ENCODE data around the gene SH3BP5. TPM values are rescaled to one million over a fixed set of nuclear protein-coding genes. Genes with fewer than 3 reads are reported as not detected.

The SH3BP5 gene
- total RNA-seq, 1 experiment from 2014 or later: 13.9 TPM

DNA sequence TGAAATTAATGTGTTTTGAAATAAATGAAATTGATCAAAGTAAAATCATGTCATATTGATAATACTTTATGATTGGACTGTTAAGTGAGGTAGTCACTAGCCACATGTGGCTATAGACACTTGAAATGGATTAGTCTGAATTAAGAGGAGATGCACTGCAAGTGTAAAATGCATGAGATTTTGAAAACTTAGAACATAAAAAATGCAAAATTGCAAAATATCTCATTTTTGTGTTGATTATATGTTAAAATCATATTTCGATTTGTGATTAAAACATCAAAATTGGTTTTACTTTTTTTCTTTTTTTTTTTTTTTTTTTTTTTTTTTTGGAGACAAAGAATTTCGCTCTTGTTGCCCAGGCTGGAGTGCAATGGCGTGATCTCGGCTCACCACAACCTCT is 103.1 kb downstream of the SH3BP5 start (continued):
- TF ChIP-seq, protein P1, sequence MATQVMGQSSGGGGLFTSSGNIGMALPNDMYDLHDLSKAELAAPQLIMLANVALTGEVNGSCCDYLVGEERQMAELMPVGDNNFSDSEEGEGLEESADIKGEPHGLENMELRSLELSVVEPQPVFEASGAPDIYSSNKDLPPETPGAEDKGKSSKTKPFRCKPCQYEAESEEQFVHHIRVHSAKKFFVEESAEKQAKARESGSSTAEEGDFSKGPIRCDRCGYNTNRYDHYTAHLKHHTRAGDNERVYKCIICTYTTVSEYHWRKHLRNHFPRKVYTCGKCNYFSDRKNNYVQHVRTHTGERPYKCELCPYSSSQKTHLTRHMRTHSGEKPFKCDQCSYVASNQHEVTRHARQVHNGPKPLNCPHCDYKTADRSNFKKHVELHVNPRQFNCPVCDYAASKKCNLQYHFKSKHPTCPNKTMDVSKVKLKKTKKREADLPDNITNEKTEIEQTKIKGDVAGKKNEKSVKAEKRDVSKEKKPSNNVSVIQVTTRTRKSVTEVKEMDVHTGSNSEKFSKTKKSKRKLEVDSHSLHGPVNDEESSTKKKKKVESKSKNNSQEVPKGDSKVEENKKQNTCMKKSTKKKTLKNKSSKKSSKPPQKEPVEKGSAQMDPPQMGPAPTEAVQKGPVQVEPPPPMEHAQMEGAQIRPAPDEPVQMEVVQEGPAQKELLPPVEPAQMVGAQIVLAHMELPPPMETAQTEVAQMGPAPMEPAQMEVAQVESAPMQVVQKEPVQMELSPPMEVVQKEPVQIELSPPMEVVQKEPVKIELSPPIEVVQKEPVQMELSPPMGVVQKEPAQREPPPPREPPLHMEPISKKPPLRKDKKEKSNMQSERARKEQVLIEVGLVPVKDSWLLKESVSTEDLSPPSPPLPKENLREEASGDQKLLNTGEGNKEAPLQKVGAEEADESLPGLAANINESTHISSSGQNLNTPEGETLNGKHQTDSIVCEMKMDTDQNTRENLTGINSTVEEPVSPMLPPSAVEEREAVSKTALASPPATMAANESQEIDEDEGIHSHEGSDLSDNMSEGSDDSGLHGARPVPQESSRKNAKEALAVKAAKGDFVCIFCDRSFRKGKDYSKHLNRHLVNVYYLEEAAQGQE (IDR thresholded peaks at IDR 0.05; ENCODE audit: low read depth): no peak
- TF ChIP-seq TCF7L2 (IDR thresholded peaks at IDR 0.05; ENCODE audit: borderline replicate concordance, extremely low read depth, insufficient read depth, insufficient read length): no peak

DNA sequence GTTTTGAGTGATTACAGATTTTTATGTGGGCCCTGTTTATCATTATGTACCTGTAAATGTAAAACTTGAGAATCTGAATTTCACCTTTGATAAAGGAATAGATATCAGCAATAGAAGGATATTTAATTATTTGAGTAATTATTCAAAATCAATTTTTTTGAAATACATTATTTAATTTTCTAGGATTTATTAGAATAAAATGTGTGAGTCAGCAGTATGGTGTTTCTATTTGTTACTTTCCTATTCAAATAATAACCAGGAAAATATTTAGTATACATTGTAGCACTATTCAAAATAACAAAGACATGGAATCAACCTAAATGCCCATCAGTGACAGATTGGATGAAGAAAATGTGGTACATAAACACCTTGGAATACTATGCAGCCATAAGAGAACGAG is 104.2 kb downstream of the SH3BP5 start:
- no peak overlapping the region for H2AFZ ChIP-seq (ENCODE audit: low read depth, low read length, poor library complexity, severe bottlenecking)
- ChIA-PET POLR2A (no interaction called here), CTCF (interaction anchor here (1.0 kb wide), 1 partner anchor 11 kb away, joined by 3 read pairs; no protein-coding TSS in a partner anchor), RAD21 (ENCODE audit: low non-redundant PET in 1 of 2, low total read pairs in 2 of 2, uncharacterized antibody in 2 of 2, unreplicated experiment in 2 of 2) (no interaction called here)
- H3K9ac ChIP-seq (ENCODE audit: low read length): no peak overlapping the region
- H3K9me3 ChIP-seq (ENCODE audit: control insufficient read depth in 1 of 2, insufficient read depth in 1 of 2, low read depth in 1 of 2, low read length in 2 of 2): no peaks in the 10 kb centered on the region
- no peaks in the 10 kb centered on the region for H3K79me2 ChIP-seq (ENCODE audit: insufficient read depth, low read length)
- no peaks in the 10 kb centered on the region for H3K9me2 ChIP-seq (ENCODE audit: insufficient read depth)
- intact Hi-C loops (cut with micrococcal nuclease): no loop called here
- no peak overlapping the region for H3K4me3 ChIP-seq (replicated peaks in 1 of 2; ENCODE audit: low read depth in 1 of 2, low read length in 2 of 2)
- DNase-seq (ENCODE audit: low read depth, low spot score) (no peak), ATAC-seq (no peak)
- no peaks in the 10 kb centered on the region for H3K27me3 ChIP-seq (ENCODE audit: insufficient read depth, low read length)
- H3K4me2 ChIP-seq (ENCODE audit: low read length): no peak overlapping the region
- H4K20me1 ChIP-seq (ENCODE audit: insufficient read depth): no peaks in the 10 kb centered on the region
- no peak overlapping the region for H3K27ac ChIP-seq (ENCODE audit: low read depth, low read length)
- peaks cover 18 to 33% of the 10 kb centered on the region in 2 experiments; a peak in 3 of 4 replicates for H3K36me3 ChIP-seq (ENCODE audit: control insufficient read depth in 1 of 2, insufficient read depth in 2 of 2, low read length in 2 of 2)
- H3K4me1 ChIP-seq (ENCODE audit: control insufficient read depth in 1 of 2, insufficient read depth in 2 of 2, low read length in 2 of 2): no peaks in the 10 kb centered on the region
- BruUV-seq (replicated peaks): no TSS peak
- TF ChIP-seq EGR1 (IDR thresholded peaks at IDR 0.05; ENCODE audit: low read depth) (no peak), CEBPB (IDR thresholded peaks at IDR 0.05; ENCODE audit: low read depth) (no peak), POLR2A (IDR thresholded peaks at IDR 0.05; ENCODE audit: borderline replicate concordance, extremely low read depth, insufficient read depth, insufficient read length) (no peak), CBX3 (IDR thresholded peaks at IDR 0.05; ENCODE audit: low read depth) (no peak), EZH2 (IDR thresholded peaks at IDR 0.05) (no peak), EZH2phosphoT487 (IDR thresholded peaks at IDR 0.05; ENCODE audit: borderline replicate concordance) (no peak), JUND (IDR thresholded peaks at IDR 0.05) (no peak), SP1 (IDR thresholded peaks at IDR 0.05; ENCODE audit: low read depth) (no peak), YY1 (IDR thresholded peaks at IDR 0.05; ENCODE audit: extremely low read depth, insufficient replicate concordance, low read depth, low read length) (no peak), ZFX (IDR thresholded peaks at IDR 0.05) (no peak), TCF7L2 (IDR thresholded peaks at IDR 0.05; ENCODE audit: borderline replicate concordance, extremely low read depth, insufficient read depth, insufficient read length) (no peak), ELF1 (IDR thresholded peaks at IDR 0.05; ENCODE audit: borderline replicate concordance, low read depth) (no peak)
- TF ChIP-seq, protein P2, sequence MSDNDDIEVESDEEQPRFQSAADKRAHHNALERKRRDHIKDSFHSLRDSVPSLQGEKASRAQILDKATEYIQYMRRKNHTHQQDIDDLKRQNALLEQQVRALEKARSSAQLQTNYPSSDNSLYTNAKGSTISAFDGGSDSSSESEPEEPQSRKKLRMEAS (IDR thresholded peaks at IDR 0.05): no peak
- TF ChIP-seq, protein P3, sequence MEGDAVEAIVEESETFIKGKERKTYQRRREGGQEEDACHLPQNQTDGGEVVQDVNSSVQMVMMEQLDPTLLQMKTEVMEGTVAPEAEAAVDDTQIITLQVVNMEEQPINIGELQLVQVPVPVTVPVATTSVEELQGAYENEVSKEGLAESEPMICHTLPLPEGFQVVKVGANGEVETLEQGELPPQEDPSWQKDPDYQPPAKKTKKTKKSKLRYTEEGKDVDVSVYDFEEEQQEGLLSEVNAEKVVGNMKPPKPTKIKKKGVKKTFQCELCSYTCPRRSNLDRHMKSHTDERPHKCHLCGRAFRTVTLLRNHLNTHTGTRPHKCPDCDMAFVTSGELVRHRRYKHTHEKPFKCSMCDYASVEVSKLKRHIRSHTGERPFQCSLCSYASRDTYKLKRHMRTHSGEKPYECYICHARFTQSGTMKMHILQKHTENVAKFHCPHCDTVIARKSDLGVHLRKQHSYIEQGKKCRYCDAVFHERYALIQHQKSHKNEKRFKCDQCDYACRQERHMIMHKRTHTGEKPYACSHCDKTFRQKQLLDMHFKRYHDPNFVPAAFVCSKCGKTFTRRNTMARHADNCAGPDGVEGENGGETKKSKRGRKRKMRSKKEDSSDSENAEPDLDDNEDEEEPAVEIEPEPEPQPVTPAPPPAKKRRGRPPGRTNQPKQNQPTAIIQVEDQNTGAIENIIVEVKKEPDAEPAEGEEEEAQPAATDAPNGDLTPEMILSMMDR (IDR thresholded peaks at IDR 0.05 in 2 of 3, conservative IDR thresholded peaks at IDR 0.05 in 1 of 3; ENCODE audit: borderline replicate concordance in 1 of 3, insufficient read depth in 1 of 3, low read depth in 2 of 3, low read length in 2 of 3): no peak
- TF ChIP-seq, protein P4, sequence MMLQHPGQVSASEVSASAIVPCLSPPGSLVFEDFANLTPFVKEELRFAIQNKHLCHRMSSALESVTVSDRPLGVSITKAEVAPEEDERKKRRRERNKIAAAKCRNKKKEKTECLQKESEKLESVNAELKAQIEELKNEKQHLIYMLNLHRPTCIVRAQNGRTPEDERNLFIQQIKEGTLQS (IDR thresholded peaks at IDR 0.05): no peak
- TF ChIP-seq, protein P5, sequence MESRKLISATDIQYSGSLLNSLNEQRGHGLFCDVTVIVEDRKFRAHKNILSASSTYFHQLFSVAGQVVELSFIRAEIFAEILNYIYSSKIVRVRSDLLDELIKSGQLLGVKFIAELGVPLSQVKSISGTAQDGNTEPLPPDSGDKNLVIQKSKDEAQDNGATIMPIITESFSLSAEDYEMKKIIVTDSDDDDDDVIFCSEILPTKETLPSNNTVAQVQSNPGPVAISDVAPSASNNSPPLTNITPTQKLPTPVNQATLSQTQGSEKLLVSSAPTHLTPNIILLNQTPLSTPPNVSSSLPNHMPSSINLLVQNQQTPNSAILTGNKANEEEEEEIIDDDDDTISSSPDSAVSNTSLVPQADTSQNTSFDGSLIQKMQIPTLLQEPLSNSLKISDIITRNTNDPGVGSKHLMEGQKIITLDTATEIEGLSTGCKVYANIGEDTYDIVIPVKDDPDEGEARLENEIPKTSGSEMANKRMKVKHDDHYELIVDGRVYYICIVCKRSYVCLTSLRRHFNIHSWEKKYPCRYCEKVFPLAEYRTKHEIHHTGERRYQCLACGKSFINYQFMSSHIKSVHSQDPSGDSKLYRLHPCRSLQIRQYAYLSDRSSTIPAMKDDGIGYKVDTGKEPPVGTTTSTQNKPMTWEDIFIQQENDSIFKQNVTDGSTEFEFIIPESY (IDR thresholded peaks at IDR 0.05; ENCODE audit: extremely low read depth, insufficient replicate concordance, low read length): no peak
